Measurements from ENCODE around the gene AARSD1.
"Not testable (repeated sequence)": the region's sequence is repeated elsewhere in the genome, so short reads cannot be mapped to it uniquely, and the experiment has no call there.

The AARSD1 gene

GRCh38 chr17:42922294-42922693 is 42.0 kb downstream of the AARSD1 start:
- H3K9ac ChIP-seq = no peak overlapping the region
- no peak for TF ChIP-seq Cebpa-rat (IDR thresholded peaks at IDR 0.05)
- H3K27me3 ChIP-seq = no peaks in the 10 kb centered on the region
- peaks cover 33% of the 10 kb centered on the region for H3K4me1 ChIP-seq
- H4K20me1 ChIP-seq = no peaks in the 10 kb centered on the region
- no peak overlapping the region for H3K4me3 ChIP-seq
- H3K27ac ChIP-seq = no peak overlapping the region
- no peaks in the 10 kb centered on the region for H3K36me3 ChIP-seq
- H3K4me2 ChIP-seq = no peak overlapping the region
- H3K9me3 ChIP-seq = peaks cover 4% of the 10 kb centered on the region; the same call in 1 of the 2 replicates

DNA sequence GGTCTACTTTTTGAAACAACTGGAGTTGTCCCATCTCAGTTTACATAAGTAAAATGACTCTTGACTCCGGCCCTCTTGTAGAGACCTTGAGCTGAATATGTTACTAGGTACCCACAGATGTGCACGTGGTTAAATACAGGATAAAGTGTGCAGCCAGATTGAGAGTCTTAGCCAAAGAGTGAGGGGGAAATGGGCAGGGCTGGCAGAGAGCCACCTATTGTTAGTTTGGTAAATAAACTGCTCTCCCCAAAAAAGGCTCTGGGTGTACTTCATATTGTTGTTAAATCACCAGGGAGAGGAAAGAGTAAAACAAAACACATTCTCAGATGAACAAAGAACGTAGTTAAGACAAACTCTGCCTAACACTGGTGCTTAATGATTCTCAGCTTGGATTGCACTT is 43.3 kb downstream of the AARSD1 start:
- TF ChIP-seq Cebpa-rat (IDR thresholded peaks at IDR 0.05) = no peak
- Histone ChIP-seq H3K9me3 (peaks cover 4% of the 10 kb centered on the region; the same call in 1 of the 2 replicates), H3K27me3 (no peaks in the 10 kb centered on the region), H4K20me1 (no peaks in the 10 kb centered on the region), H3K4me2 (no peak overlapping the region; the same call in 1 of the 2 replicates), H3K4me1 (peaks cover 33% of the 10 kb centered on the region), H3K27ac (no peak overlapping the region), H3K4me3 (no peak overlapping the region), H3K36me3 (no peaks in the 10 kb centered on the region), H3K9ac (no peak overlapping the region)

GRCh38 chr17:42920106-42920900 is 44.0 kb downstream of the AARSD1 start:
- no peaks in the 10 kb centered on the region for H4K20me1 ChIP-seq
- no peak overlapping the region; the same call in 1 of the 2 replicates for H3K4me2 ChIP-seq
- H3K36me3 ChIP-seq = no peaks in the 10 kb centered on the region
- no peak for TF ChIP-seq Cebpa-rat (IDR thresholded peaks at IDR 0.05)
- H3K9me3 ChIP-seq = peaks cover 4% of the 10 kb centered on the region; the same call in 1 of the 2 replicates
- H3K4me1 ChIP-seq = peaks cover 32% of the 10 kb centered on the region
- H3K27me3 ChIP-seq = no peaks in the 10 kb centered on the region
- no peak overlapping the region for H3K27ac ChIP-seq
- no peak overlapping the region for H3K4me3 ChIP-seq
- H3K9ac ChIP-seq = no peak overlapping the region

DNA sequence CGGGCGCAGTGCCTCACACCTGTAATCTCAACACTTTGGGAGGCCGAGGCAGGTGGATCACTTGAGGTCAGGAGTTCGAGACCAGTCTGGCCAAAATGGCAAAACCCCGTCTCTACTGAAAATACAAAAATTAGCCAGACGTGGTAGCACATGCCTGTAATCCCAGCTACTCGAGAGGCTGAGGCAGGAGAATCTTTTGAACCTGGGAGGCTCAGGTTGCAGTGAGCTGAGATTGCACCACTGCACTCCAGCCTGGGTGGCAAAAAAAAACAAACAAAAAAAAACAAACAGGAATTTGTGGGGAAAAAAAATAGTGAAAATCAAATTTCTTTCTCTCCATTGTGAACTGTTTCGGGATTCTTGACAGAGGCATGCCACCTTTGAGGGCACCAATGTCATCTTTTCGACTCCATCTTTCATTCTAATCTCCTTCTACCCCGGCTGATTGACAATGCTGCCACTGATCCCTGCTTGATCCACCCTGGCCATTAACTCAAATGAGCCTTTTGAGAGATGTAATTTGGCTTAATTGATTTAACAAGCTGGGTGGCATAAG is 44.7 kb downstream of the AARSD1 start:
- H3K27ac ChIP-seq, H3K4me2 ChIP-seq: not testable (repeated sequence)
- peaks cover 25% of the 10 kb centered on the region for H3K4me1 ChIP-seq

GRCh38 chr17:42918902-42919521 is 45.2 kb downstream of the AARSD1 start:
- no peak for TF ChIP-seq Cebpa-rat (IDR thresholded peaks at IDR 0.05)
- Histone ChIP-seq H3K4me2 (no peak overlapping the region), H3K27ac (no peak overlapping the region), H3K36me3 (no peaks in the 10 kb centered on the region), H4K20me1 (no peaks in the 10 kb centered on the region), H3K27me3 (no peaks in the 10 kb centered on the region), H3K9ac (no peak overlapping the region), H3K4me3 (no peak overlapping the region), H3K4me1 (peaks cover 25% of the 10 kb centered on the region), H3K9me3 (peaks cover 3% of the 10 kb centered on the region; the same call in 1 of the 2 replicates)

More for the DNA sequence above, 44.7 kb downstream of the AARSD1 start:
- H3K27me3 ChIP-seq, H3K9ac ChIP-seq, H4K20me1 ChIP-seq, H3K36me3 ChIP-seq, H3K9me3 ChIP-seq, H3K4me3 ChIP-seq: not testable (repeated sequence)

DNA sequence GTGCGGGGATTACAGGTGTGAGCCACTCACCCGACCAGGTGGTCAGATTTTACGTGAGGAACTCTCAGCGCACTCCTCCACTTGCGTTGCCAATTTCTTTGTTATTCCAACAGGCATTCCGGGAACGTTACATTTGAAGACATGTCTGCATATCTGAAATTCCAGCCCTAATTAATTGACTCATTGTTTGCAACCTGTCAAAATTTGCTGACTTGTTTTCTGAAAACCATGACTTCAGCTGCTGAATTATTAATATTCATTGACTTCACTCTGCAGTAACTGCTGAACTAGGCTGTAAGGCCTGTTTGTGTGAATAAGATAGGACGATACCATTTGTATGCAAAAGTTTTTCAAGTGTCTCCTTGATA is 47.0 kb downstream of the AARSD1 start:
- no peak overlapping the region for H3K4me3 ChIP-seq
- H3K27ac ChIP-seq = no peak overlapping the region
- TF ChIP-seq Cebpa-rat (IDR thresholded peaks at IDR 0.05) = no peak
- H3K9me3 ChIP-seq = no peaks in the 10 kb centered on the region
- peaks cover 13% of the 10 kb centered on the region for H3K4me1 ChIP-seq
- H3K4me2 ChIP-seq = no peak overlapping the region
- H3K27me3 ChIP-seq = no peaks in the 10 kb centered on the region
- no peak overlapping the region for H3K9ac ChIP-seq
- no peaks in the 10 kb centered on the region for H4K20me1 ChIP-seq
- no peaks in the 10 kb centered on the region for H3K36me3 ChIP-seq

DNA sequence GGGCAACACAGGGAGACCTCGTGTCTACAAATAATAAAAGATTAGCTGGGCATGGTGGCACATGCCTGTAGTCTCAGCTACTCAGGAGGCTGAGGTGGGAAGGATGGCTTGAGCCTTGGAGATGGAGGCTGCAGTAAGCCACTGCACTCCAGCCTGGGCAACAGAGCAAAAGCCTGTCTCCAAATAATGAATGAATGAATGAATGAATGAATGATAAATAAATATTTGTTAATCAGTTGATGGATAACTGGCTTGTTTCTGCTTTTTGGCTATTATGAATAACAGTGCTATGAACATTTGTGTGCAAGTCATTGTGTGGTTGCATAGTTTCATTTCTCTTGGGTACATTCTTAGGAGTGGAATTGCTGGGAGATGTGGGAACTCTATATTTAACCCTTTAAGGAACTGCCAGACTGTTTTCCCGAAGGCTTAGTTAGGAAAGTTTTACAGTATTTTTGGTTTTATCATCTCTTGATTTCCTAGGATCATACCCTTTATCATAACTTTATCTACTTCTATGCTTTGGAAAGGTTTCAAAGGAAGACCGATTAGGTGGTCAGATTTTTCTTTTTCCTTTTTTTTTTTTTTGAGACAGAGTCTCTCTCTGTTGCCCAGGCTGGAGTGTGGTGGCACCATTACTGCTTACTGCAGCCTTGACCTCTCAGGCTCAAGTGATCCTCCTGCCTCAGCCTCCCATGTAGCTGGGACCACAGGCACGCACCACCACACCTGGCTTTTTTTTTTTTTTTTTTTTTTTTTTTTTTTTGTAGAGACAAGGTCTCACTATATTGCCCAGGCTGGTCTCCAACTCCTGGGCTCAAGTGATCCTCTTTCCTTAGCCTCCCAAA is 47.6 kb downstream of the AARSD1 start:
- H3K36me3 ChIP-seq, H3K9me3 ChIP-seq, H4K20me1 ChIP-seq, H3K27ac ChIP-seq, H3K9ac ChIP-seq, H3K4me2 ChIP-seq, H3K4me3 ChIP-seq, H3K27me3 ChIP-seq: not testable (repeated sequence)
- H3K4me1 ChIP-seq = peaks cover 13% of the 10 kb centered on the region

DNA sequence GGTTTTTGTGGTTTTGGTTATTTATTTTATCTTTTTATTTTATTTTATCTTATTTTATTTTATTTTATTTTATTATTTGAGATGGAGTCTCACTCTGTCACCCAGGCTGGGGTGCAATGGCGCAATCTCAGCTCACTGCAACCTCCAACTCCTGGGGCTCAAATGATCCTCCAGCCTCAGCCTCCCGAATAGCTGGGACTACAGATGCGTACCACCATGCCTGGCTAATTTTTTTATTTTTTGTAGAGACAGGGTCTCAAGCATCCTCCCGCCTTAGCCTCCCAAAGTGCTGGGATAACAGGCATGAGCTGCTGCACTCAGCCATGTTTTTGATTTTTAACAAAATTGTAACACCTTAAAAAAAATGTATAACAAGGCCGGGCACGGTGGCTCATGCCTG is 49.0 kb downstream of the AARSD1 start:
- not testable (repeated sequence) for H3K27me3 ChIP-seq, H3K4me1 ChIP-seq, H3K36me3 ChIP-seq, H3K4me2 ChIP-seq, H3K9me3 ChIP-seq, H3K27ac ChIP-seq, H4K20me1 ChIP-seq, H3K4me3 ChIP-seq, H3K9ac ChIP-seq

- Histone ChIP-seq H4K20me1 (no peaks in the 10 kb centered on the region), H3K27me3 (no peaks in the 10 kb centered on the region)
- TF ChIP-seq Cebpa-rat (IDR thresholded peaks at IDR 0.05) = no peak
Measured at GRCh38 chr17:42913981-42914617, 50.2 kb downstream of the AARSD1 start.

More at GRCh38 chr17:42913981-42914617, 50.2 kb downstream of the AARSD1 start:
- Histone ChIP-seq H3K4me3 (no peak overlapping the region), H3K4me2 (no peak overlapping the region), H3K9ac (no peak overlapping the region), H3K9me3 (no peaks in the 10 kb centered on the region), H3K27ac (no peak overlapping the region), H3K36me3 (no peaks in the 10 kb centered on the region), H3K4me1 (peaks cover 2% of the 10 kb centered on the region; the same call in 1 of the 2 replicates)
